GM13976 (cell line): ENCODE results near the gene ANO2.

ENCODE experiments used
- DNase-seq: peaks from one replicate; pipeline ENCODE4 v3.0.0; 2012; ENCODE audit warnings: low spot score
- in situ Hi-C: fragments of 300-500 bp; cut with MboI; formaldehyde crosslinking; loops from one replicate; pipeline ENCODE4 v1.12.0; 2022; ENCODE audit warnings: low sequenced_read_pairs, mixed read lengths, inconsistent platforms; ENCODE audit not compliant: unreplicated experiment
- TF ChIP-seq, protein P1 (sequence below): IDR thresholded peaks from 2 replicates; pipeline ENCODE4 v1.5.1; 2012; ENCODE audit warnings: borderline replicate concordance, mild to moderate bottlenecking; ENCODE audit not compliant: insufficient read depth; ENCODE audit errors: extremely low read depth, missing control alignments, control extremely low read depth

ANO2 gene

DNA sequence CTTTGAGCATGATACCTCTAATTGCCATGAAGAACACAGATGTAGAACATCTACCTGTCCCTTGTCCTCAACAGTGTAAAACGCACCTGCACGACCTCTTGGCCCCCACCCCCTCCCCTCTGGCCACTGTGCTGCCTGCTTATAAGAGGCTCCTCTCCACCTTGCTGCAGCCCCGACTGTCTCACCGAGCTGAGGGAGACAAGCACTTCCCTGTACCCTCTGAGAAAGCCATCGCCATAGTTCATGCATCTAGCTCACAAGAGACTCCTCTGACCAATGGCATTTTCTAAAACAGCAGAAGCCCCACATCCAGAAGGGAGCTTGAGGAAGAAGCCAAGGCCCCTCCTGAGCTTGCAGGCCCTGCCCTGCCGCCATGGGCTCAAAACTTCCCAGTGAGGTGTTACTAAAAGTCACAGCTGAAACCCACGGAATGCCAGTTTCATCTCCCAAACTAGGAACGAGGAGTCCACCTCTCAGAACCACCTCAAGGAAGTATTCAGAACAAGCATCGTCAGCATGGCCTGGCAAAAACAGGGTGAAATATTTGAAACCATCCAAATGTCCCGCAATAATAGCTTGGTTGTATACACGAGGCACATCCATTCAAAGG is 21.5 kb upstream of the ANO2 start:
- in situ Hi-C loops, result no loop called here
- TF ChIP-seq, protein P1, sequence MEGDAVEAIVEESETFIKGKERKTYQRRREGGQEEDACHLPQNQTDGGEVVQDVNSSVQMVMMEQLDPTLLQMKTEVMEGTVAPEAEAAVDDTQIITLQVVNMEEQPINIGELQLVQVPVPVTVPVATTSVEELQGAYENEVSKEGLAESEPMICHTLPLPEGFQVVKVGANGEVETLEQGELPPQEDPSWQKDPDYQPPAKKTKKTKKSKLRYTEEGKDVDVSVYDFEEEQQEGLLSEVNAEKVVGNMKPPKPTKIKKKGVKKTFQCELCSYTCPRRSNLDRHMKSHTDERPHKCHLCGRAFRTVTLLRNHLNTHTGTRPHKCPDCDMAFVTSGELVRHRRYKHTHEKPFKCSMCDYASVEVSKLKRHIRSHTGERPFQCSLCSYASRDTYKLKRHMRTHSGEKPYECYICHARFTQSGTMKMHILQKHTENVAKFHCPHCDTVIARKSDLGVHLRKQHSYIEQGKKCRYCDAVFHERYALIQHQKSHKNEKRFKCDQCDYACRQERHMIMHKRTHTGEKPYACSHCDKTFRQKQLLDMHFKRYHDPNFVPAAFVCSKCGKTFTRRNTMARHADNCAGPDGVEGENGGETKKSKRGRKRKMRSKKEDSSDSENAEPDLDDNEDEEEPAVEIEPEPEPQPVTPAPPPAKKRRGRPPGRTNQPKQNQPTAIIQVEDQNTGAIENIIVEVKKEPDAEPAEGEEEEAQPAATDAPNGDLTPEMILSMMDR, result no peak
- no peak for DNase-seq

DNA sequence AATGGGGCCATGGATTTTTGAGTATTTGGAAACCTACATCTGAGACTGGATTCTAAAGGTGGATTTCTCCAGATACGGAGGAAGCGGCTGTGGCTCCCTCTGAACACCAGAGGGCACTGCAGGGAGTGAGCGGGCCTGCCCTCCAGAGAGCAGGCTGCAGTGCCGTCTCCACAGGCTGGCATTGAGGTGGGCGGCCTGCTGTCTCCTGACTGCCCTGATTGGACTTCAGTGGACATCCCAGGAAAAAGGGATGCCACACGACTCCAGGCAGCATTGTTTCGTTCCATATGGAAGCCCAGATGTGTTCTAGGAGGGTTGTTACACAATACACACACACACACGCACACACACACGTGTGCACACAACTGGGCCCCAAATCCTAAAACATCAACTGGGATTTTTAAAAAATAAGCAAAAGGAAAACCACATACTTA is 20.9 kb upstream of the ANO2 start:
- in situ Hi-C loops, result no loop called here
- TF ChIP-seq, protein P1, result peak; percentile 79
- DNase-seq, result peak; percentile 70

GRCh38 chr12:5964913-5965900 is 20.1 kb upstream of the ANO2 start:
- TF ChIP-seq, protein P1, result no peak
- no peak for DNase-seq
- in situ Hi-C loops, result no loop called here

DNA sequence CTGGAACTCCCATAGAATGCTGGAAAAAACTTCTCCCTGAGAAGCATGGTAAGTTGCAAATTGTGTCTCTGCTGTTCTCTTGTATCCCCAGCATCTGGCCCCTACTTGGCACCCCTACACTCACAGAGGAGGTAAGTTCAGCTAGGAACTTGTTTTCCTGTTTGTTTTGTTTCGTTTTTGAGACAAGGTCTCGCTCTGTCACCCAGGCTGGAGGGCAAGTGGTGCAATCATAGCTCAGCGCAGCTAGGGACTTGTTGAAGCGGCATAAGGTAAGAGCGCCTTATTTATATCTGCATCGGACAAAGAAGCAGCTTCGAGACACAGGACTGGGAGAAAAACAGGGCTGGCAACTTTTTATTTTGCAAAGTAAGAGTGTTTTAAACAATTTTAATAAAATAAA is 18.5 kb upstream of the ANO2 start:
- in situ Hi-C loops, result no loop called here
- DNase-seq, result no peak
- TF ChIP-seq, protein P1, result no peak

DNA sequence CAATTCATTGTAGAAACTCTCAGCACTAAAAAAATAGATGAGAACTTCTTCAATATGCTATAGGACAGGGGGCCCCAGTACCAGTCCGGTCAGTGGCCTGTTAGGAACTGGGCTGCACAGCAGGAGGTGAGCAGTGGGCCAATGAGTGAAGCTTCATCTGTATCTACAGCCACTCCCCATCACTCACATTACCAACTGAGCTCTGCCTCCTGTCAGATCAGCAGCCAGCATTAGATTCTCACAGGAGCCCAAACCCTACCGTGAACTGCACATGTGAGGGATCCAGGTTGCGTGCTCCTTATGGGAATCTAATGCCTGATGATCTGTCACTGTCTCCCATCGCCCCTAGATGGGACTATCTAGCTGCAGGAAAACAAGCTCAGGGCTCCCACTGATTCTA is 15.7 kb upstream of the ANO2 start:
- no peak for DNase-seq
- in situ Hi-C loops, result no loop called here
- TF ChIP-seq, protein P1, result no peak

GRCh38 chr12:5956987-5957386 is 11.9 kb upstream of the ANO2 start:
- TF ChIP-seq, protein P1, result no peak
- in situ Hi-C loops, result no loop called here
- DNase-seq, result no peak
